B cell (primary cell): ENCODE results near the gene SLC4A2. TPM values are rescaled to one million over a fixed set of nuclear protein-coding genes. Genes with fewer than 3 reads are reported as not detected.

Source experiments
- ATAC-seq: fragments of 200-7000 bp; cut with Tn5 transposase; one replicate; pipeline ENCODE4 v1.10.0; 2021; ENCODE audit warnings: low read depth, mild to moderate bottlenecking, moderate number of reproducible peaks, moderate library complexity
- CTCF ChIA-PET: fragments of 350-600 bp; sonication (Branson Sonifier 250); formaldehyde crosslinking; loops from one replicate; lab custom pipeline; 2021; ENCODE audit warnings: antibody characterized with exemption, inconsistent platforms; lab: Charles Lee
- POLR2A ChIA-PET: fragments of 350-600 bp; sonication (Branson Sonifier 250); formaldehyde crosslinking; loops from one replicate; lab custom pipeline; 2021; ENCODE audit warnings: antibody characterized with exemption; lab: Charles Lee
- DNase-seq: peaks from one replicate; pipeline ENCODE4 v3.0.0; 2013
- H2AFZ ChIP-seq: 2 replicates; pipeline ENCODE4 v1.6.1; 2012; ENCODE audit warnings: mild to moderate bottlenecking, low read depth, low read length; ENCODE audit not compliant: insufficient read depth, poor library complexity, severe bottlenecking
- H3K27ac ChIP-seq, 2 donors: 1 replicate in 1 of 2; 2 replicates in 1 of 2; pipeline ENCODE4 v1.5.1; 2012 to 2013; ENCODE audit warnings: low read length in 2 of 2, mild to moderate bottlenecking in 2 of 2, moderate library complexity in 1 of 2
- H3K27me3 ChIP-seq, 4 experiments: fragments of 200-600 bp in 1 of 4; sonication (generic) in 1 of 4; replicated peaks in 1 of 4; 1 replicate in 2 of 4; 2 replicates in 2 of 4; pipeline versions ENCODE4 v1.6.1 to v1.7.0; 2013 to 2016; ENCODE audit warnings: low read length in 3 of 4, mild to moderate bottlenecking in 2 of 4, mixed read lengths in 1 of 4, moderate library complexity in 1 of 4; ENCODE audit not compliant: insufficient read depth in 4 of 4, control insufficient read depth in 3 of 4; ENCODE audit errors: control extremely low read depth in 1 of 4
- H3K36me3 ChIP-seq, 2 experiments: replicated peaks in 1 of 2; 1 replicate in 1 of 2; 2 replicates in 1 of 2; pipeline versions ENCODE4 v1.6.1 to v1.7.1; 2013; ENCODE audit warnings: low read length in 1 of 2; ENCODE audit not compliant: insufficient read depth in 2 of 2, control insufficient read depth in 1 of 2; ENCODE audit errors: control extremely low read depth in 1 of 2, extremely low read depth in 1 of 2
- H3K4me1 ChIP-seq, 2 donors: fragments of 200-600 bp in 1 of 2; sonication (generic) in 1 of 2; 1 replicate in 1 of 2; 2 replicates in 1 of 2; pipeline versions ENCODE4 v1.5.1 to v1.6.1; 2013 to 2017; ENCODE audit warnings: low read length in 2 of 2; ENCODE audit not compliant: control insufficient read depth in 2 of 2, insufficient read depth in 2 of 2
- H3K4me2 ChIP-seq: replicated peaks from 2 replicates; pipeline ENCODE3; 2012; ENCODE audit warnings: mild to moderate bottlenecking, low read depth, low read length; ENCODE audit not compliant: poor library complexity, severe bottlenecking
- H3K4me3 ChIP-seq, 5 experiments: fragments of 200-600 bp in 1 of 5; sonication (generic) in 1 of 5; 1 replicate in 3 of 5; 2 replicates in 2 of 5; pipeline versions ENCODE4 v1.5.1 to v1.7.0; 2011 to 2016; ENCODE audit warnings: low read length in 4 of 5, mild to moderate bottlenecking in 4 of 5, low read depth in 2 of 5, control low read depth in 1 of 5, moderate library complexity in 1 of 5; ENCODE audit not compliant: insufficient read depth in 1 of 5; ENCODE audit errors: control extremely low read depth in 1 of 5, extremely low read depth in 1 of 5
- H3K79me2 ChIP-seq: fragments of 200-600 bp; sonication (generic); one replicate; pipeline ENCODE4 v1.6.0; 2016; ENCODE audit warnings: low read length; ENCODE audit not compliant: control insufficient read depth, insufficient read depth
- H3K9ac ChIP-seq: fragments of 200-600 bp; sonication (generic); 2 replicates; pipeline ENCODE4 v1.6.1; 2017; ENCODE audit warnings: mild to moderate bottlenecking, low read length, moderate library complexity
- H3K9me3 ChIP-seq, 3 donors: one replicate each; pipeline versions ENCODE4 v1.6.1 to v1.7.1; 2013; ENCODE audit warnings: low read length in 2 of 3; ENCODE audit not compliant: control insufficient read depth in 2 of 3, insufficient read depth in 1 of 3; ENCODE audit errors: control extremely low read depth in 1 of 3
- H4K20me1 ChIP-seq: 2 replicates; pipeline ENCODE4 v1.6.0; 2012; ENCODE audit warnings: mild to moderate bottlenecking, low read length; ENCODE audit not compliant: insufficient read depth, control insufficient read depth, poor library complexity, severe bottlenecking
- H3K27ac Mint-ChIP-seq: one replicate; pipeline ENCODE4 v1.8.0; 2021; ENCODE audit warnings: mixed read lengths
- H3K27me3 Mint-ChIP-seq: one replicate; pipeline ENCODE4 v1.8.0; 2021; ENCODE audit warnings: mixed read lengths
- H3K4me1 Mint-ChIP-seq: one replicate; pipeline ENCODE4 v1.8.0; 2021; ENCODE audit warnings: mixed read lengths
- H3K4me3 Mint-ChIP-seq: one replicate; pipeline ENCODE4 v1.8.0; 2021; ENCODE audit warnings: mixed read lengths
- H3K9me3 Mint-ChIP-seq: one replicate; pipeline ENCODE4 v1.8.0; 2022; ENCODE audit warnings: mixed read lengths; ENCODE audit not compliant: insufficient read depth
- EZH2 ChIP-seq: IDR thresholded peaks from 2 replicates; pipeline ENCODE4 v1.6.1; 2012; ENCODE audit warnings: borderline replicate concordance, low read depth, mild to moderate bottlenecking, moderate library complexity, low read length; ENCODE audit not compliant: insufficient read depth, poor library complexity, severe bottlenecking
- WGBS: methylation state at CpG from one replicate; pipeline ENCODE4 v1.1.5; 2013; ENCODE audit warnings: missing lambda C conversion rate; ENCODE audit not compliant: insufficient coverage; 5-methylcytosine and 5-hydroxymethylcytosine counted together
- intact Hi-C: fragments of 100-400 bp; cut with micrococcal nuclease; formaldehyde crosslinking; loops from one replicate; pipeline ENCODE4 v1.10.0; 2022
- polyA plus RNA-seq: library from polyadenylated mRNA; depleted of rRNA; stranded (reverse); fragments of >200 nt; gene quantifications from 2 replicates; pipeline ENCODE4 v1.2.3, GENCODE V29; 2012
- total RNA-seq, 2 donors: library from RNA; stranded (reverse); fragments of 120-200 nt in 1 of 2; gene quantifications; 1 replicate in 1 of 2; 2 replicates in 1 of 2; pipeline versions ENCODE4 v1.2.3 to v1.2.4, GENCODE V29; 2013 to 2022
- TF ChIP-seq, protein P1 (sequence below): fragments of 200-600 bp; IDR thresholded peaks from one replicate; pipeline ENCODE4 v1.8.0; 2022; ENCODE audit warnings: antibody characterized with exemption, mild to moderate bottlenecking

SLC4A2 gene
- total and polyA plus RNA-seq, 2 donors (not counting 1 experiment from before 2014, with no cell fraction given), result 82.8 to 113 TPM

DNA sequence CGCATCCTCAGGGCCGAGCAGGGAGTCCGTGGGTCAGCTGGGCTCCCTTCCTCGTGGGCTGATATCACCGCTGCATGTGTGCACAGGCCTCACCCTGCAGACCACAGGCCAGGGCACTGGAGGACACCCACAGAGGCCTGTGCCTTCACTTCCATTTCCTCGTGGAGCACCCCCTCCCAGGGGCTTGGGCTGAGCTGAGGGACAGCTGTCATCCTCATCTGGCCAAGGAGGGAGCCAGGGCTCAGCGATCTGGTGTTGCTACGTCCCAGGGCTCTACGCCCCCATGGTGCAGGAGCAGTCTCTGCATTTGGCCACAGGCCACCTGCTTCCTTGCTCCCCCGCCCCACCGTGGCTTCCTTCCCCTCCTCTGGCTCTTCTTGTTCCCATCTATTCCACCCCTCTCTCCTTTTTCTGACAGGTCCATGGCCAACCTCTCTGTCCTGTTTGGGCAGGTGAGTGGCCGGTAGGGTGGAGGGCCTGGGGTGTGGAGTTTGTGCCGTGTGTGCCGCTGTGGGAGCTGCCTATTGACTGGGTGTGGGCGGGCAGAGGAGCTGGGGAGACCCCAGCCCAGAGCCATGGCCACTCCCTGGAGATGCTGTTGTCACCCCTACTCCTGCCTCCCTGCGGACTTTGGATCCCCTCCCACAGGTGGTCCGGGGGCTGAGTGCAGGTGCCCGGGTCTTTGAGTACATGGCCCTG is 19.4 kb upstream of the SLC4A2 start:
- POLR2A ChIA-PET, result no interaction called here

More for the DNA sequence above, 19.4 kb upstream of the SLC4A2 start:
- Histone ChIP-seq H3K4me2 (no peak overlapping the region), H3K79me2 (no peaks in the 10 kb centered on the region), H4K20me1 (no peaks in the 10 kb centered on the region), H3K36me3 (peaks cover 0 to 15% of the 10 kb centered on the region in 2 experiments), H3K9me3 (no peaks in the 10 kb centered on the region), H3K9ac (no peak overlapping the region), H3K27me3 (no peaks in the 10 kb centered on the region), H3K27ac (no peak overlapping the region), H3K4me3 (no peak overlapping the region), H2AFZ (no peak overlapping the region), H3K4me1 (no peaks in the 10 kb centered on the region)
- DNase-seq (no peak), ATAC-seq (no peak)
- no peaks in the 10 kb centered on the region for H3K27me3 Mint-ChIP-seq
- WGBS, result 73% methylated on average over 16 of the region's 18 CpGs
- TF ChIP-seq, protein P1, sequence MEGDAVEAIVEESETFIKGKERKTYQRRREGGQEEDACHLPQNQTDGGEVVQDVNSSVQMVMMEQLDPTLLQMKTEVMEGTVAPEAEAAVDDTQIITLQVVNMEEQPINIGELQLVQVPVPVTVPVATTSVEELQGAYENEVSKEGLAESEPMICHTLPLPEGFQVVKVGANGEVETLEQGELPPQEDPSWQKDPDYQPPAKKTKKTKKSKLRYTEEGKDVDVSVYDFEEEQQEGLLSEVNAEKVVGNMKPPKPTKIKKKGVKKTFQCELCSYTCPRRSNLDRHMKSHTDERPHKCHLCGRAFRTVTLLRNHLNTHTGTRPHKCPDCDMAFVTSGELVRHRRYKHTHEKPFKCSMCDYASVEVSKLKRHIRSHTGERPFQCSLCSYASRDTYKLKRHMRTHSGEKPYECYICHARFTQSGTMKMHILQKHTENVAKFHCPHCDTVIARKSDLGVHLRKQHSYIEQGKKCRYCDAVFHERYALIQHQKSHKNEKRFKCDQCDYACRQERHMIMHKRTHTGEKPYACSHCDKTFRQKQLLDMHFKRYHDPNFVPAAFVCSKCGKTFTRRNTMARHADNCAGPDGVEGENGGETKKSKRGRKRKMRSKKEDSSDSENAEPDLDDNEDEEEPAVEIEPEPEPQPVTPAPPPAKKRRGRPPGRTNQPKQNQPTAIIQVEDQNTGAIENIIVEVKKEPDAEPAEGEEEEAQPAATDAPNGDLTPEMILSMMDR, result no peak
- TF ChIP-seq EZH2, result no peak
- intact Hi-C loops, result no loop called here
- CTCF ChIA-PET, result no interaction called here
- H3K4me3 Mint-ChIP-seq, result no peak overlapping the region
- no peaks in the 10 kb centered on the region for H3K9me3 Mint-ChIP-seq
- no peak overlapping the region for H3K27ac Mint-ChIP-seq
- no peaks in the 10 kb centered on the region for H3K4me1 Mint-ChIP-seq
